SU-DHL-6 (cell line): ENCODE data around the gene C12orf75.

ENCODE experiments used
- EZH2phosphoT487 ChIP-seq: fragments of 200-600 bp; sonication (generic), shearing (Covaris generic); conservative IDR thresholded peaks from 2 replicates; pipeline ENCODE4 v1.6.1; 2018; ENCODE audit warnings: mild to moderate bottlenecking, antibody characterized with exemption, low read length, moderate library complexity, mixed read lengths
- TF ChIP-seq, protein P1 (sequence below): fragments of 200-600 bp; sonication (generic); IDR thresholded peaks from one replicate; pipeline ENCODE4 v1.5.1; 2017; ENCODE audit warnings: antibody characterized with exemption, mild to moderate bottlenecking, low read length, moderate library complexity; ENCODE audit not compliant: insufficient read depth, poor library complexity, severe bottlenecking

DNA sequence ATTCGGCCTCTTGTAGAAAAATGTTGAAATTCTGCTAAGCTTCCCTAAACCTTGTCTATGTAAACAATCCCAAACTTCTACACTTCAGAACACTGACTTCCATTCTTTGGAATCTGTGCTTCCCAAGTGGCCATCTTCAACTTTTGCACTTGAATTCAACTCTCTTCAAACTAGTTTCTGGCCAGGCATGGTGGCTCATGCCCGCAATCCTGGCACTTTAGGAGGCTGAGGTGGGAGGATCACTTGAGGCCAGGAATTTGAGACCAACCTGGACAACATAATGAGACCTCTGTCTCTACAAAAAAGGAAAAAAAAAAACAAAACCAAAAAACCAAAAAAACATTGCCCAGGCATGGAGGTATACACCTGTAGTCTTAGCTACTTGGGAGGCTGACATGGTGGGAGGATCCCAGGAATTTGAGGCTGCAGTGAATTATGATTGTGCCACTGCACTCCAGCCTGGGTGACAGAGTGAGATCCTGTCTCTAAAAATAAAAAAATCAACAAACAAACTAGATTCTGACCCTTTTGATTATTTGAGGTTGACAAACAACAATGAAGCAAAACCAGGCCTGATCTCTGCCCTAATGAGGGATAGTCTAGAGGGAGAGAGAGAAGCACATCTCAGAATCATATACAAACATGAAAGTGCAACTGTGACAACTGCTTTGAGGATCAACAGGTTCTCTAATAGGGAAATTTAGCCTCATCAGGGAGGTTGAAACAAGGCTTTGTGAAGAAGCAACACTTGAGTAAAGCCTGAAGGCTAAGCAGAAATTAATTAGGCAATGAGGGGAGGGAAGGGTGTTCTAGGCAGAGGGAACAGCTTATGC is 11.6 kb upstream of the C12orf75 start:
- TF ChIP-seq, protein P1, sequence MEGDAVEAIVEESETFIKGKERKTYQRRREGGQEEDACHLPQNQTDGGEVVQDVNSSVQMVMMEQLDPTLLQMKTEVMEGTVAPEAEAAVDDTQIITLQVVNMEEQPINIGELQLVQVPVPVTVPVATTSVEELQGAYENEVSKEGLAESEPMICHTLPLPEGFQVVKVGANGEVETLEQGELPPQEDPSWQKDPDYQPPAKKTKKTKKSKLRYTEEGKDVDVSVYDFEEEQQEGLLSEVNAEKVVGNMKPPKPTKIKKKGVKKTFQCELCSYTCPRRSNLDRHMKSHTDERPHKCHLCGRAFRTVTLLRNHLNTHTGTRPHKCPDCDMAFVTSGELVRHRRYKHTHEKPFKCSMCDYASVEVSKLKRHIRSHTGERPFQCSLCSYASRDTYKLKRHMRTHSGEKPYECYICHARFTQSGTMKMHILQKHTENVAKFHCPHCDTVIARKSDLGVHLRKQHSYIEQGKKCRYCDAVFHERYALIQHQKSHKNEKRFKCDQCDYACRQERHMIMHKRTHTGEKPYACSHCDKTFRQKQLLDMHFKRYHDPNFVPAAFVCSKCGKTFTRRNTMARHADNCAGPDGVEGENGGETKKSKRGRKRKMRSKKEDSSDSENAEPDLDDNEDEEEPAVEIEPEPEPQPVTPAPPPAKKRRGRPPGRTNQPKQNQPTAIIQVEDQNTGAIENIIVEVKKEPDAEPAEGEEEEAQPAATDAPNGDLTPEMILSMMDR, result no peak
- TF ChIP-seq EZH2phosphoT487, result no peak
